HG03196 (cell line): ENCODE measurements around the gene KIAA0513.
A peak's percentile ranks its signal among the peaks of the same experiment; 100 is the strongest.
"Not testable (repeated sequence)": the region's sequence is repeated elsewhere in the genome, so short reads cannot be mapped to it uniquely, and the experiment has no call there.

Experiments used
- ATAC-seq: cut with Tn5 transposase; IDR thresholded peaks from one replicate; pipeline ENCODE4 v1.9.1; 2021; ENCODE audit not compliant: unreplicated experiment

KIAA0513 gene

DNA sequence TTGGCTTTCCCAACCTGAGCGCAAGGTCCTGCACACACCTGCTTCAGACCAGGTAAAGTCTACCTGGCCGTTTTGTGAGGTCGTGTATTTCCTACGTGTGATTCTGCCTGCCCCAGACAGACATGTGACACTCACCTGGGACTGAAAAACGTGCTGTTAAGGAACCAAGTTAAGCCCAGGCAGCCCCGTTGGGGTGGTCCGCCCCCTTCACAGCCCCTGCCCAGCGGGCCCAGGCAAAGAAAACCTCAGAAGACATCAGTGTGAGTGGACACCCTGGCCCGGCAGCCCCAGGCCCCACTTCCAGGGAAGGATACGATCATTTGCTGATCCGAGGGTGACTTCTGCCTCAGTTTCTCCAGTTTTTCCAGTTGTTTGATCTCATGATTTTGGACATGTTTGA, 79.9 kb downstream of the KIAA0513 start:
- ATAC-seq: no peak

DNA sequence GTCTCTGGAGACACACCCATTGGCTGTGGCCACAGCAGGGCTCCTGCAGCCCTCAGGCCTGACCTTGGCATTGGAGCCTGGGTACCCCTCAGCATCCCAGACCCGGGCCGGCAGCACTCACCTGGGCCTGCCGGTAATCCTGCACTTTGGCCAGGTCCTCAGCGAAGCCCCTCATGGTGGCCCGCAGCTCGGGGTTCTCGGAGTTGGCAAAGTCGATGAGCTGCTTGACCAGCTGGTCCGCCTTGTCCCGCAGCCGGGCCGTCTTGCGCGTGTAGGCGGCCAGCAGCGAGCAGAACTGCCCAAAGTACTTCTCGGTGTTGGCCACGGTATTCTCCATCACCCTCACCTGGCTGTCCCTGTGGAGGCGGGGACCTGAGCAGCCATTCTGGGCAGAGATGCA, 82.5 kb downstream of the KIAA0513 start:
- ATAC-seq: no peak

DNA sequence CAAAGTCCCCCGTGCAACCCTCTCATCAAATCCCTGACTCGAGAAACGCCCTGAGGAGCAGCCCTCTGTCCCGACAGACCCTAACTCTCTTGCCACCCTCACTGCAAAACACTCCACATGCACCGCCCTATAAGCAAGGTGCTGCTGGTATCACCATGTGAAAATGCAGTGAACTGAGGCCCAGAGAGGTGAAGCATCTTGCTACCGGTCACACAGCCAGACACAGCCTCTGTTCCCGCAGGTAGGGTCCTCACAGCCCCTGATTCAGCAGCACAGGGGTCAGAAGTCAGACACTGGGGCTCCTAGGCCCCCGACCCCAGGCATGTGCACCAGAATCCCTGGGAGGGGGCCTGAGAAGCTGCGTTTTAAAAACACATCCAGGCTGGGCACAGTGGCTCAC, 83.6 kb downstream of the KIAA0513 start:
- no peak for ATAC-seq

DNA sequence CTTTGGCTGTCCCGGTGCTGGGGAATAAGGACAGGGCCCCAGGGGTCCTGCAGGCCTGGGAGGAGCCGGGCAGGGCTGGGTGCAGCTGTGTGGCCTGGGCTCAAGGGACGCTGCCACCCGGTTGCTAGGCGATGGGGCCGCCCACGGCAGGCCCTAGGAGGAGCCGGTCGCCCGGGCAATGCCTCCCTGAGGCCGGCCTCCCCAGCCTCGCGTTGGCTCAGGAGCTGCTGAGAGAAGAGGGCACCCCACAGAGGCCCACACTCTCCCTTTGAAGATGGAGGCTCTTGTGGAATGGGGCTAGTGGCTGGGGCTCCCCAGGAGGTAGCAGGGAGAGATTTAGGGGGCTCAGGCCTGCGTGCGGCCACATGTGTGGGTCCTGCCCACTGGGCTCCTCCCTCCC, 84.8 kb downstream of the KIAA0513 start, which contains the start of gene CIBAR2:
Gene CIBAR2, minus strand, starts transcription at position 109 of the 400 bp plus-strand sequence. CDS start 120 bp downstream, outside the sequence.
- no peak for ATAC-seq

DNA sequence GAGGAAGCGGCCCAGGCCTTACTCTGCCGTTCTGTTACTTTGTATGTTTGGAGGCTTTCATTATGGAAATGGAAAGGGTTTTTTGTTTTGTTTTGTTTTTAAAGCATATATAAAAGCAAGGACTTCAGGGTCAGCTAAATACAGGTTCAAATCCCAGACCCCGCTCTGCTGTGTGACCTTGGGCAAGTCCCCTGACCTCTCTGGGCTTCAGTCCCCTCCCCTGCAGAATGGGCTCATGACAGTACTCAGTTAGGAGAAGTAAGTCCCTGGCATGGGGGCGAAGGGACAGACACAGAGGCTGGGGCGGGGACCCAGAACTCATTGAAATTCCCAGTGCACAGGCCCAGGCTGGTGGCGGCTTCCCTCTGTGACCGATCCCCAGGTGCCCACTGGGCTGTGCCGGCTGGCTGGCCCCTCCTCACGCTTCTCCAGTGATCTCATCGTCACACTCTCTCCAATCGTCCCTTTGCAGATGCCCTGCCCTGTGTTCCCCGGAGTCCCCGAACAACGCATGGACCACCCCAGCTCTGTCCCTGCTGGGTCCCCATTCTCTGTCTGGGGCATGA, 85.7 kb downstream of the KIAA0513 start:
- no peak for ATAC-seq

DNA sequence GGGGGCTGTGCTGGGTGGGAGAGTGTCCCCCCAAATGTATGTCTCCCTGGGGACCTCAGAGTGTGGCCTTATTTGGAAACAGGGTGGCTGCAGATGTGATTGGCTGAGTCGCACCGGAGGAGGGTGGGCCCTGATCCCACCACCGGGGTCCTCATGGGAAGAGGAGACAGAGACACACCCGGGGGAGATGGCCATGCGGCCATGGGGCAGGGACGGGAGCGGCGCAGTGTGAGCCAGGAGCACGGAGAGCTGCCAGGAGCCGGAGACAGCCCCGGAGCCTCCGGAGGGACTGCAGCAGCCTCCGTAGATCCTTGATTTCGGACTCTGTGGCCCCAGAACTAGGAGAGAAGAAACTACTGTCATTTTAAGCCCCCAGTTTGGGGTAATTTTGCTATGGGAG, 86.3 kb downstream of the KIAA0513 start:
- ATAC-seq: no peak

DNA sequence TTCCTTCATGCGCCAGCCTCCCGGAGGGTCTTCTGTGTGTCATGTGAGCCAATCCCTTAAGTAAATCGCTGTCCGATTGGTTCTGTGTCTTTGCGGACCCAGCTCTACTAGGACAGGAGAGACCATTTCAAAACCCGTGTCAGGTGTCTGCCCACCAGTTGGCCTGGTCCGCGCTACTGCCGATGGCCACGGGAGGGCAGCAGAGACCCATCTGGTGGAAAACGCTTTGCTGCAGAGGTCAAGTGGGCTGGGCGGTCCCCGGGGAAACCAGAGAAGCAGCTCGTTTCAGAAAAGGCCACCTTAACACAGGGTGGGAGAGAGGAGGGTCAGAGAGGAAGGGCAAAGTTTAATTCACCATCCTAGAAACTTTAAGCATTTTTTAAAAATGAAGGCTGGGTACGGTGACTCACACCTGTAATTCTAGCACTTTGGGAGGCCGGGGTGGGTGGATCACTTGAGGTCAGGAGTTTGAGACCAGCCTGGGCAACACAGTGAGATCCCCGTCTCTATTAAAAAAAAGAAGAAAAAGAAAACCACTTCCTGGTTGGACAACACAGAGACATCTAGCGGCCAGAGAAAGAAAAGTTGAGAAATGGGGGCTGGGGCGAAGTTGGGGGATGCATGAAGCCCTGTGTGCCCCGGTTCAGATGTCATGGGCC, 87.4 kb downstream of the KIAA0513 start:
- peak; percentile 81 for ATAC-seq

DNA sequence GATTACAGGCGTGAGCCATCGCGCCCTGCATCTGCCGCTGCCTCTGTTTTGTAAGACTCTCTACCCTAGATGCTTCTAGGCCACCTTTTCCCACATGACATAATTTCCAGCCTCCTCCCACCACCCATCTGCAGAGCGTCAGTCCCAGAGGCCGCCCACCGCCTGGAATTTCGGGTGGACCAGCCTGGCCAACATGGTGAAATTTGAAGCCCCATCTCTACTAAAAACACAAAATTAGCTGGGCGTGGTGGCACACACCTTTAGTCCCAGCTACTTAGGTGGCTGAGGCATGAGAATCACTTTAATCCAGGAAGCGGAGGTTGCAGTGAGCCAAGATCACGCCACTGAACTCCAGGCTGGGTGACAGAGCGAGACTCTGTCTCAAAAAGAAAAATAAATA, 89.8 kb downstream of the KIAA0513 start:
- no peak for ATAC-seq

DNA sequence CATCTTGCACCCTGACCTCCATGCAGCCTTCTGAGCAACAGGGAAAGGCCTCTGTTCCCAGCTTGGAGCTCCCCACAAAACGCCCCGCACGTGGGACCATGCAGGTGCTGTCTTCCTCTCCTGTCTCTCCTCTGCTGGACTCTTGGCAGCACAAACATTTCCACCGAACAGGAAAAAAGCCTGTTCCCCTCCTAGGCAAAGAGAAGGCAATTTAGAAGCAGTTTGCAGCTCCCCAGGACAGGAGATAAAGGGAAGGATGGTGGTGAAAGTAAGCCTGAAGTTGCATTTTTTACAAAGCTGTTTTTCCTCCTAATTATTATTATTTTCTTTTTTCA, 92.4 kb downstream of the KIAA0513 start:
- ATAC-seq: no peak

DNA sequence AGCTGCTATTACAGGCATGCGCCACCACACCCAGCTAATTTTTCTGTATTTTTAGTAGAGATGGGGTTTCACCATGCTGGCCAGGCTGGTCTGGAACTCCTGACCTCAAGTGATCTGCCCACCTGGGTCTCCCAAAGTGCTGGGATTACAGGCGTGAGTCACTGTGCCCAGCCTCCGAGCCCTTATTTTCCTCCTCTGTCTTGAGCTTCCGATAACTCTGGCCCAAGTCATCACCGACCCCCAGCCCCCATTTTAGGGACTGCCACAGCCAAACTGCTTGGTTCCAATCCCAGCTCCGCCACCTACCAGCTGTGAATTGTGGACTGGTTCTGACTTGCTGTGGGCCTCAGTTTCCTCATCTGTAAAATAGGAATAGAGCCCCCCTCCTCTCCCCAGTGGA, 95.8 kb downstream of the KIAA0513 start:
- ATAC-seq: not testable (repeated sequence)

DNA sequence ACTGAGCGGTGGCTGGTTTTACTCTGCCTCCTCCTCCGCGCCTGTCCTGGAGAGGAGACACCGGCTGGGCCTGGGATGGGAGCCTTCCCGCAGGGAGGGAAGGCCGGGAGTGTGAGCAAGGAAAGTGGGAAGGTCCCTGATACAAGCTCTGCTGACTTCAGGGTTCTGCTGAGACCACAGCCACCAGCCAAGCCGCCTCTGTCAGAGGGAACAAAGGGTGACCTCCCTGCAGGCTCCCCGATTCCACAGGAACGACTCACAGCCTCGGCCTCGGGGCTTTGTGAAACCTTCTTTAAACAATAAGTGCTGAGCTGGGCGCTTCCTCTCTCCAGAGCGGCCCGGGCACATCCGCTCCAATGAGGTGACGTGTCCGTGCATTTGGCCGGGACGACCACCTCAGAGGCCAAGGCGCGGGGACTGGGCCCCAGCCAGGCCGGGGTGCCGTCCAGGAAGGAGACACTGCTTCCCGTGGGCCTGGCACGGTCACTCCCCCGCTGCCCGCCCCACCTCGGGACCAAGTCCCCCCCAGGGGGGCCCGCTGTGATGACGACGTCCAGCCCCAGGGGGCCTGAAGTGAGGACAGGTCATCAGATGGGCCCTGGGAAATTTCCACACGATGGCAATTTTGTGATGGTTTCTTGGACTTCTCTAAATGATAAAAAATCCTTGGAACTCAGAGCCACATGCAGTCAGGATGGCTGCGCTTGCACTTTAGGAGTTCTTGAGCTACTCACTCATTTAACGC, 96.5 kb downstream of the KIAA0513 start:
- ATAC-seq: no peak

DNA sequence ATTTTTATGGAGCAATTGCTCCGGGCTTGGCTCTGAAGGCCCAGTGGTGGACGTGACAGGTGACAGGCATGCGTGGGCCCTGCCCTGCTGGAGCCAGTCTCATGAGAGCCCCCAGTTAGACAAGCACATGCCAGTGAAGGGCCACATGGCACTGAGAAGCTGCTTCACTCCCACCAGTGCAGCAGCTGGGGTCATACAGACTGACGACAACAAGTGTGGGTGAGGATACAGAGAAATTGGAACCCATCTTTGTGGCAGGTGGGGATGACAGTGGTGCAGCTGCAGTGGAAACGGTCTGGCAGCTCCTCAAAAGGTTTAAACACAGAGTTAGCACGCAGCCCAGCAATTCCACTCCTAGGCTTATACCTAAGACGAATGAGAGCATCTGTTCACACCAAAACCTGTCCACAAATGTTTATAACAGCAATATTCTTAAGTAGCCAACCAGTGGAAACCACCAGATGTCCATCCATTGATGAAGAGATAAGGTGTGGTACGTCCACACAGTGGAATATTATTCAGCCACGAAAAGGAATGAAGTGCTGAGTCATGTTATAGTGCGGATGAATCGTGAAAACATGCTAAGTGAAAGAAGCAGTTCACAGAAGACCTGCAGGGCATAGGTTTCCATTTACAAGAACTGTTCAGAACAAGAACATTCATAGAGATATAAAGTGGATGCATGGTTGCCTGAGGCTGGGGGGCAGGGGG, 97.2 kb downstream of the KIAA0513 start:
- ATAC-seq: no peak

DNA sequence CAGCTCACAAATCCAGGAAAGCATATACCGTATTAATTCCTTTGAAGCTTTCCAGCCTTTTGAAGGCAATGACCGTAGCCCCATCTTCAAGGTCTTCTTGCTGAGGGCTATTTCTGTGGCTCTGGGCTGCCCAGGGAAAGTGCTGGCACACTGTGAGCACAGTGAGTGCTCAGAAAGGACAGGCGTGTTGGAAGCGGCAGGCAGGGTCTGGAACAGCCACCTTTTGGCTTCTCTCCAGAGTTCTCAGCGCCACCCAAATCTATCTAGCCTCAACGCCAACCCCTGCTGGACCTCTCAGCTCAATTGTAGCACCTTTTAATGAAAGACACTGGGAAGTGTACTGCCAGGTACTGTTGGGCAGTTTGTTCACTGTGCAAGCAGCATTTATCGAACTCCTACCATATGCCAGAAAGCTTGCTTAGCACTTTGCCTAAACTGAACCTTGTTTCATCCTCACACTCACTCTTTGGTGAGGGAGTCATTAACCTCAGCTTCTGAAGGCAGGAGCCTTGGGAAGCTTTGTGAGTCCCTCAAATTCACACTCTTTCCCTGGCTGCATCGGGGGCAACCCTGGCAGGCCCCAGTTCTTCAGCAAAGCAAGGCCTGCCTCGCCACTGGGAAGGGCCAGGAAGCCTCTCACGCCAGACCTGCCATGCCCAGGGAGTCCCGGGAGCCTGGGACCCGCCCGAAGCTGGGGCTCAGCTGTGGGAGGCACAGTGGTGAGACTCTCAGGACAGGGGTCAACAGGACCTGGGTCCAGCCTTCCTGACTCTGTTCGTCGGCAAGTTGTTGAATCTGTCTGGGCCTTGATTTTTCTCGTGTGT, 98.2 kb downstream of the KIAA0513 start:
- no peak for ATAC-seq

DNA sequence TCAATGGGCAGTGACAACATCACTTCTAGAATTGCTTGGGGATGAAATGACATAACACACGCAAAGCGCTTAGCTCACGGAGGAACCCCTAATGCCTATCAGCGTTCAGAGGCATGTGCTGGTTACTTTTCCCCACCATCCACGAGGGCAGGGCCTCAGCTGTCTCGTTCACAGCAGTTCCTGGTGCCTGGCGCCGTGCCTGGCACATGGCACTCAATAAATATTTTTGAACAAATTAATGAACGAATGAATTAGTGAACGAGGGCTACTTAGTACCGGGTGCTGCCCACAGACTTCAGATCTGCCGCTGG, 98.8 kb downstream of the KIAA0513 start:
- ATAC-seq: no peak

DNA sequence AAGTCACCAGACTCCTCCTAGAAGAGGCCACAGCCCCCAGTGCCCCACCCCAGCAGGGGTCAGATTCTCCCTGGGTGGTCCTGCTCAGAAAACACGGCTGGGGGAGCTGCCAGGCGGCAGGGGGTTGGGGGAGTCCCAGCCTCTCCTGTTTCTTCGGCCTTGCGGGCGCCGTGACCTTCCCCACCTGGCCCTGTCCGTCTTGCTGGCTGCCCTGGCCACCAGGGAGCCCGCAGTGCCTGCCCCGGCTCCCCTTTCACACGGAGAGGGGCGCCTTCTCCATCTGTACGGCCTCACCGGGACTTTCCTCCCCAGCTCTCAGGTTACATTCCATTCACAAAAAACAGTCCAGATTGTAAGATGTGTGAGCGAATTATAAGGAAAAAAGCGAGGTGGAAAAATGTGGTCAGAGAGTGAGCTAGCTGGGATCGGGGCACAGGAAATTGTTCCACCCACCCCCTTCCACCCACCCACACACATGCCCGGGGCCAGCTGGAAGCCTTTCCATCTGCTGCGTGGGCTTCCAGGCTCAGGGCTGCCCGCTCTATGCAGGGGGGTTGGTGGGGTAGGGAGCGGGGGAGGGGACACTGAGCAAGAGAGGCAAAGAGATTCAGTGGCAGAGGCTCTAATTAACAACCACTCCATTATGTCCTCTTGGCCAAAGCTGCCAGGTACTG, 99.2 kb downstream of the KIAA0513 start:
- no peak for ATAC-seq

DNA sequence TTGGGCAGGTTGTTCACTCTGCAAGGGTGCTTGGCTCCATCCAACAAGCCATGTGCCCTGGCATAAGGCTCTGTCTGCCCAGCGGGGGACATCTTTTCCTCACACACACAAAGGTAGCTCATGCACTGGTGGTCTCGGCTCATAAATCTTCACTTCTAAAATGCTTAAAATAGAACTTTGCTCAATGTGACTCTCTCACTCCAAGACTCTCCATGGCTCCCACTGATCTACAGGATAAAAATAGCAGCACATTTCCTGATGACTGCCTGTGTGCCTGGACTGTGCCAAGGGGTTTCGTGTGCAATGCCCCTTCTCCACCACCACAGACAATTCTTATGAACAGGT, 99.8 kb downstream of the KIAA0513 start:
- ATAC-seq: no peak

DNA sequence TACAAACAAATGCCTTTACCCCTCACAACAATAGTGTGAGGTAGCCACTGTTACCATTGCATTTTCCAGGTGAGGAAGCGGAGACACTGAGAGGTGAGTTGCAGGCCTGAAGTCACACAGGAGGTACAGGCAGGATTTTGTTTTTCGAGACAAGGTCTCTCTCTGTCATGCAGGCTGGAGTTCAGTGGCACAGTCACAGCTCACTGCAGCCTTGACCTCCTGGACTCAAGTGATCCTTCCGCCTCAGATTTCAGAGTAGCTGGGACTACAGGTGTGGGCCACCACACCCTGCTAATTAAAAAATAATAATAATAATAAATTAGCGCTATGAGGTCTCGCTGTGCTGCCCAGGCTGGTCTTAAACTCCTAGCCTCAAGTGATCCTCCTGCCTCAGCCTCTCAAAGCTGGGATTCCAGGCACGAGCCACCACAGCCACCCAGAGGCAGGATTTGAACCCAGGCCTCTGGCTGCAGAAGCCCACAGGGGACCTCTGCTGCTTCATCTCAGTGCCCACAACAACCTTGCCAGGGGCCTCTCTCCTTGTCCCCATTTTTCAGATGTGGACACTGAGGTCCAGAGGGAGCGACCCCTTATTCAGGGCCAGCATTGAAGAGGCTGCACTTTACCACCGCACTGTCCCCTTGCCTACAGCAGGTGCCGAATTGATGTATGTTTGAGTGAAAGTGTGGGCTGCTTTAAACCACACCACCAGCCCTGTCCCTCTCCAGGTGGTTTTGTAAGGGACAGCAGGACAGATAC, 100.7 kb downstream of the KIAA0513 start:
- ATAC-seq: no peak

DNA sequence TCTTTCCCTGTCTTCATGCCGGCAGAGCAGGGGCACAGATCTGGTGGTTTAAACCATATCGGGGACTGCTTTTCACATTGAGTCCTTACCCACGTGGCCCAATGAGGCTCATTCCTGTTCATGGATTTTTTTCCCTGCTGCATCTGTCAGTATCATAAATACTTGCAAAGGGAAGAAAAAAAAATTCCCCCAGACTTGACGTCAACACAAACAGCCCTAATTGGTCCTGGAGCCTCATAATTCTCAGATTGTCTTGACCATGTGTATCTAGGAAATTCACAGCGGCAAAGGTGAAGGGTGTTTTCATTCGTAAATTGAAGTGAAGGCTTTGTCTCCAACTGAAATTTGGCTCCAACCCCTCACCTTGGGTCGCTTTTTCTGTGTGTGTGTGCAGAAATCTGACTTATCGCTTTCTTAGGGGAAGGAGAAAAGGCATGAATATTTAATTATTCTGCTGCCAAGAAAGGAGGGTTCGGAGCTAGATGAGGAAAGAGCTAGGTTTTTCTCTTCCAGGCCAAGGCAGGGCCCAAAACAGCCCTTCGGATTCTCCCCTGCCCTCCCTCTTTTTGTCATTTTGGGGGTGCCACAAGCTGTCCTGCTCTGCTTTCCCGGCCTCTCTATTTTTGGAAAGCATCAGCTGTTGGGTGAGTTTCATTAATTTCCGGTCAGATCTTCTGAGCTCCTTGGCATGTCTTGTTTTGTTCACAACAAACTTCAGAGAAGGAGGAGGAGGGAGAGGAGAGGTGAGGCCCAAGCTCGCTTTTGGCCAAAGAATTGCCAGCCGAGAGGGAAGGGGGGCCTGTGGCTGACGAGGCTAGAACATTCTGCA, 102.5 kb downstream of the KIAA0513 start:
- no peak for ATAC-seq

DNA sequence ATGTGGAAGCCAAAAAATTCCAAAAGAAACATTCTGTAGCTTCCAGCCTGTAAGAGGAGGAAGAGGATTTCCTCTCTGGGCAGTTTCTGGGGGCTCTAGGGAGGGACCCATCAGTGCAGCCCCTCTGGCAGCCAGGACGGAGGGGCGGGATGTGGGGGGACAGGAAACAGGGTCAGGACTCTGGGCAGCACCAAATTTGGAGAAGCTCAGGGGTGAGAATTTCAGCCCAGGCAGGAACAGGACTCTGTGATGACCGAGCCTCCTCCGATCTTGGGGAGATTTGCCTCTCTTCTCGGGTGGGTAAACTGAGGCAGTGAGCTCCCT, 103.1 kb downstream of the KIAA0513 start:
- ATAC-seq: no peak
